ENCODE data around the gene PBX1.

DNA sequence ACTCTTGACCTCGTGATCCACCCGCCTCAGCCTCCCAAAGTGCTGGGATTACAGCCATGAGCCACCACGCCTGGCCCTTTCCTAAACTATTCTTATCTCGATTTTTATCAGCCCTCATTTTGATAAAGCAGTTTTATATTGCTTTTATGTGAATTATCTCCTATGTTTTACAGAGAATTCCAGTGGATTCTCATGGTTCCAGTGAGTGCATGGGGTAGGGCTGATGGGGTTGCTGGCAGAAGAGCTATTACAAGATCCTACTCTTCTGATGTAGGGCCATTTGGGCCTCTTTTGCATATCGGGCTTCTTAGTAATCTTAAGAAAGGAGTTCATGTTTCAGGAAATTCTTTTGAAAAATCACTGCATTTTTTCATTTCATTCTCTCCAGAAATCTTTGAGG lies 187.6 kb downstream of the PBX1 start:
- TF ChIP-seq, protein P1, sequence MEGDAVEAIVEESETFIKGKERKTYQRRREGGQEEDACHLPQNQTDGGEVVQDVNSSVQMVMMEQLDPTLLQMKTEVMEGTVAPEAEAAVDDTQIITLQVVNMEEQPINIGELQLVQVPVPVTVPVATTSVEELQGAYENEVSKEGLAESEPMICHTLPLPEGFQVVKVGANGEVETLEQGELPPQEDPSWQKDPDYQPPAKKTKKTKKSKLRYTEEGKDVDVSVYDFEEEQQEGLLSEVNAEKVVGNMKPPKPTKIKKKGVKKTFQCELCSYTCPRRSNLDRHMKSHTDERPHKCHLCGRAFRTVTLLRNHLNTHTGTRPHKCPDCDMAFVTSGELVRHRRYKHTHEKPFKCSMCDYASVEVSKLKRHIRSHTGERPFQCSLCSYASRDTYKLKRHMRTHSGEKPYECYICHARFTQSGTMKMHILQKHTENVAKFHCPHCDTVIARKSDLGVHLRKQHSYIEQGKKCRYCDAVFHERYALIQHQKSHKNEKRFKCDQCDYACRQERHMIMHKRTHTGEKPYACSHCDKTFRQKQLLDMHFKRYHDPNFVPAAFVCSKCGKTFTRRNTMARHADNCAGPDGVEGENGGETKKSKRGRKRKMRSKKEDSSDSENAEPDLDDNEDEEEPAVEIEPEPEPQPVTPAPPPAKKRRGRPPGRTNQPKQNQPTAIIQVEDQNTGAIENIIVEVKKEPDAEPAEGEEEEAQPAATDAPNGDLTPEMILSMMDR (IDR thresholded peaks at IDR 0.05; ENCODE audit: low read depth, low read length): no peak
- TF ChIP-seq EZH2phosphoT487 (IDR thresholded peaks at IDR 0.05; ENCODE audit: low read depth): no peak

Measured in OCI-LY3 (cell line).